ENCODE measurements around the gene SMIM35.
"Not testable (repeated sequence)": the region's sequence is repeated elsewhere in the genome, so short reads cannot be mapped to it uniquely, and the experiment has no call there.

Gene SMIM35

GRCh38 chr11:117985953-117986887, 100.5 kb downstream of the SMIM35 start, which contains the start of gene IL10RA:
Gene IL10RA, plus strand, starts transcription at chr11:117986394. Its CDS starts 74 bp downstream, at chr11:117986468.
- DNase-seq (ENCODE audit: low read depth, low spot score), result peak; percentile 92

GRCh38 chr11:117984476-117984875, 102.3 kb downstream of the SMIM35 start:
- DNase-seq (ENCODE audit: low read depth, low spot score), result no peak

- no peak for DNase-seq (ENCODE audit: low read depth, low spot score)
These were observed 103.6 kb downstream of the SMIM35 start for GRCh38 chr11:117983163-117983475.

GRCh38 chr11:117980720-117981119, 106.0 kb downstream of the SMIM35 start:
- no peak for DNase-seq (ENCODE audit: low read depth, low spot score)

GRCh38 chr11:117980280-117980679, 106.5 kb downstream of the SMIM35 start:
- no peak for DNase-seq (ENCODE audit: low read depth, low spot score)

- no peak for DNase-seq (ENCODE audit: low read depth, low spot score)
These were observed 107.1 kb downstream of the SMIM35 start for GRCh38 chr11:117979481-117980211.

- no peak for DNase-seq (ENCODE audit: low read depth, low spot score)
These were observed 107.8 kb downstream of the SMIM35 start for GRCh38 chr11:117978991-117979390.

- not testable (repeated sequence) for DNase-seq (ENCODE audit: low read depth, low spot score)
These were observed 108.4 kb downstream of the SMIM35 start for GRCh38 chr11:117978291-117978910.

- DNase-seq (ENCODE audit: low read depth, low spot score), result not testable (repeated sequence)
These were observed 109.0 kb downstream of the SMIM35 start for GRCh38 chr11:117977612-117978264.

GRCh38 chr11:117977029-117977428, 109.7 kb downstream of the SMIM35 start:
- no peak for DNase-seq (ENCODE audit: low read depth, low spot score)

GRCh38 chr11:117976445-117976844, 110.3 kb downstream of the SMIM35 start:
- DNase-seq (ENCODE audit: low read depth, low spot score), result no peak

GRCh38 chr11:117973503-117973860, 113.3 kb downstream of the SMIM35 start:
- no peak for DNase-seq (ENCODE audit: low read depth, low spot score)

- DNase-seq (ENCODE audit: low read depth, low spot score), result no peak
These were observed 113.9 kb downstream of the SMIM35 start for GRCh38 chr11:117972629-117973502.

GRCh38 chr11:117972044-117972443, 114.7 kb downstream of the SMIM35 start:
- no peak for DNase-seq (ENCODE audit: low read depth, low spot score)

GRCh38 chr11:117970400-117971024, 116.3 kb downstream of the SMIM35 start:
- DNase-seq (ENCODE audit: low read depth, low spot score), result no peak

- DNase-seq (ENCODE audit: low read depth, low spot score), result no peak
These were observed 117.4 kb downstream of the SMIM35 start for GRCh38 chr11:117969160-117969991.

- no peak for DNase-seq (ENCODE audit: low read depth, low spot score)
These were observed 119.9 kb downstream of the SMIM35 start for GRCh38 chr11:117966908-117967307.

GRCh38 chr11:117962826-117963225, 123.9 kb downstream of the SMIM35 start:
- no peak for DNase-seq (ENCODE audit: low read depth, low spot score)

GRCh38 chr11:117961896-117962295, 124.9 kb downstream of the SMIM35 start:
- DNase-seq (ENCODE audit: low read depth, low spot score), result no peak
